ENCODE measurements around the gene ABCA2.
"Not testable (repeated sequence)": the region's sequence is repeated elsewhere in the genome, so short reads cannot be mapped to it uniquely, and the experiment has no call there.

Gene ABCA2

DNA sequence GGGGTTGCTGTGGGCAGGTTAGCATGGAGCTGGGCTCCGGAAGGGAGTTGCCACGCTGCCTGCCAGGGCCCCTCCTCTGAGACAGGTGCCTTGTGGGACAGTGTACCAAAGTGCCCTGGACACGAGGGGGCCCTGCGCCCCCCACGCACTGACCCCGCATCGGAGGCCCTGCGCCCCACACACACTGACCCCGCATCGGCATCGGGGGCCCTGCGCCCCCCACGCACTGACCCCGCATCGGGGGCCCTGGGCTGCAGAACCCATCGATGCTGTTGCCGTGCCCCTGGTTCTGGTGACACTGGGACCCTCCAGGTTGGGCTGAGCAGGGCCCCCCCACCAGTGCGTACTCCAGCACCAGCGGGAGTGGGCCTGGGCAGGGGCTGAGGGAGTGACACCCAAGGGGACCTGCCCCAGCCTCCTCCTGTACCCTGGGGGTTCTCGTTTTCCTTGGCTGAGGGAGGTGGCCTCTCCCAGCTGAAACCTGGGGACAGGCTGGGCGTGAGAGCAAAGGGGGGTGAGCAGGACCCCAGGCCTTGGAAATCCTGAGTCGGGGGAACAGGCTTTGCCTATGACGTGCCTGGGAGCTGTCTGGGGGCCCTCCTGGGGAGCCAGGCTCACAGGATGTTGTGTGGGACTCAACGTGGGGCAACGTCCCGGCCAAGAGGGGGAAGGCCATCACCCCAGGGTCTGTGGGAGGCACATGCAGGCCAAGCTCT is 35.4 kb upstream of the ABCA2 start:
- no peak for DNase-seq (ENCODE audit: low read depth in 2 of 2, low spot score in 1 of 2)

DNA sequence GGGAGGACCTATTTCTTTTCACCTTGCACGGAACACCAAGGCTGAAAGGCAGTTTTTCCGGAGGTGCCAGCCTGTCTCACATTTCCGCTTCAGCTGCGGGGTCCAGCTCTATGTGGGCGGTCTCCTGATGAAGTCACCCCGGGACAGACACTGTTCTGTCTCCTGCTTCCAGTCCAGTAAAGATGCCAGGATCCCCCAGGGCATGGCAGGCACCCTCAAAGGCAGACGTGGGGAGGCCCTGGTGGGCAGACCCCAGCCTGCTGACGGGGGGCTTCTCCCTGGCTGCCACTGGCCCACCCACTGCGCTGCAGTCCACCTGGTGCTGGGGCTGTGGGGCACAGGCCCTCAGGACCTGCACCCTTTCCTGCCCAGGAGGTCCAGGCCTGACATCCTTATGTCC is 34.8 kb upstream of the ABCA2 start:
- not testable (repeated sequence) for DNase-seq (ENCODE audit: low read depth in 2 of 2, low spot score in 1 of 2)

DNA sequence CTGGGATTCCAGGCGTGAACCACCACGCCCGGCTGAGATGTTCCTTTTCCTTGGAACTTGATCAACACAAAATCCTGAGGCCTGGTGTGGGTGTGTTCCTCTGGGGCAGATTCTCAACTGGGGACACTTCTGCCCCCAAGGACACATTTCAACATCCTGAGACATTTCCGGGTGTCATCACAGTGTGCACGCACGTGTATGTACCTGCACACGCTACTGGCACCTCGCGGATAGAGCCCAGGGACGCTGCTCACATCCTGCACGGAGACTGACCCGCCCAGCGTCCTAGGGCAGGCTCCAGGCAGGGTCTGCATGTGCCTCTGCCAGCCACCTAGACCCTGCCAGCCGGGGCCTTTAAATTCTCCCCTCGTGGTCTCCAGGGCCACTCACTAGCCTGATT is 34.3 kb upstream of the ABCA2 start:
- DNase-seq (ENCODE audit: low read depth in 2 of 2, low spot score in 1 of 2): no peak

DNA sequence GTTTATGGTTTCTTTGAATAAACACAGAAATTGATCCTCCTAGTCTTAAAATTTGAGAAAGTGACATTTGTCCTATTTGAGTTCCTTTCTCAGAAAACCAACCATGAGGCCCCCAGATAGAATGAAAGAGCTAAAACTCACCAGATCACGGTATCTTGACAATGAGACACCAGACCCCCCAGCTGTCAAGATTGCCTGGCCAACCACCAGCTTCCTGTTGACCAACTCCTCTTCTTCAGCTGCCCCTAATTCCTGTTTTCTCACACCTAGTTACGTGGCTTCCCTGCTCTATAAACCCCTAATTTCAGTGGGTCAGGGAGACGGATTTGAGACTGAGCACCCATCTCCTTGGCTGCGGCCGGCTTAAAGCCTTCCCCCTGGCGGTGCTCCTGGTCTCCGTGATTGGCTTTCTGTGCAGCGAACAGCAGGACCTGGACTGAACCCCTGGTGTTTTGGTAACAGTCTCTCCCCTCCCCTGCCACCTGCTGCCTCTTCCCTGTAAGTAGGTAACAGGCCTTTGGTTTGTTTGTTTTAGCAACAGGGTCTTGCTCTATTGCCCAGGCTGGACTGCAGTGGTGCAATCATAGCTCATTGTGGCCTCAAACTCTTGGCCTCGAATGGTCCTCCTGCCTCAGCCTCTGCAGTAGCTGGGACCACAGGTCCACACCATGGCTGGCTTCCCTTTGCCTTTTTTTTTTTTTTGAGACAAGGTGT is 30.6 kb upstream of the ABCA2 start:
- no peak for DNase-seq (ENCODE audit: low read depth in 2 of 2, low spot score in 1 of 2)

DNA sequence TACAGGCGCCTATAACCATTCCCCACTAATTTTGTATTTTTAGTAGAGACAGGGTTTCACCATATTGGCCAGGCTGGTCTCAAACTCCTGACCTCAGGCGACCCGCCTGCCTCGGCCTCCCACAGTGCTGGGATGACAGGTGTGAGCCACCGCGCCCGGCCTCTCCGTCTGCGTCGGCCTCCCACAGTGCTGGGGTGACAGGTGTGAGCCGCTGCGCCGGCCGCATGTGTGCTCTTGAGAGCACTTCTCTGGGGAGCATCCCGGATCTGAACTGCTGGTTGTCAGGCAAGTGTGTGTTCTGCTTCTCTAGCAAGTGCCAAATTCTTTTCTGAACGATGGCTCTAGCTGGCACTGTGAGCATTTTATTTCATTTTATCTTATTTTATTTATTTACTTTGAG is 29.5 kb upstream of the ABCA2 start:
- DNase-seq (ENCODE audit: low read depth in 2 of 2, low spot score in 1 of 2): no peak

DNA sequence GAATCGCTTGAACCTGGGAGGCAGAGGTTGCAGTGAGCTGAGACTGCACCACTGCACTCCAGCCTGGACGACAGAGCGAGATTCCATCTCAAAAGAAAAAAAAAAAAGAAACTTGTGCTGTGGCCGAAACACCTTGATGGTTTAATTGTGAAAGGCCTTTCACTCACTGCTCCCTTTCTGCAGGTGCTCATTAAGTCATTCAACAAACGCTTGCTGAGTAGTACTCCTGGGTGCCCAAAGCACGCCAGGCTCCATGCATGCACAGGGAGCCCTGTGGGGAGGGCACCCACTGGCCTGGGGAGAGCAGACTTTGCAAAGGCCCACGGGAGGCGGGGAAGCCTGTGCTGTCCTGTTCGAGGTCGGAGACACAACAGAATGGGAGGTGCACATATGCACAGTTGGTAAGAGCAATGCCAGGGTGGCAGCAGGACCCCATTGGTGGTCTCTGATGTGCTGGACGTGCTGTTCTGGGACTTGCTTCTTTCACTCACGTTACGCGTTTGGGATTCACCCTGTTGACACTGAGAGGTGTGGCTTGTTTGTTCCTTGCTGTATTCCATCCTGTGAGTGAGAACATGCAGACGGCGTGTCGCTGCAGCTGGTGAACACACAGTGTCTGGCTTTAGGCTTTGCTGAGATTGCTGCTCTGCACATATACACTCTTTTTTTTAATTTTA is 28.8 kb upstream of the ABCA2 start:
- DNase-seq (ENCODE audit: low read depth in 2 of 2, low spot score in 1 of 2): no peak

DNA sequence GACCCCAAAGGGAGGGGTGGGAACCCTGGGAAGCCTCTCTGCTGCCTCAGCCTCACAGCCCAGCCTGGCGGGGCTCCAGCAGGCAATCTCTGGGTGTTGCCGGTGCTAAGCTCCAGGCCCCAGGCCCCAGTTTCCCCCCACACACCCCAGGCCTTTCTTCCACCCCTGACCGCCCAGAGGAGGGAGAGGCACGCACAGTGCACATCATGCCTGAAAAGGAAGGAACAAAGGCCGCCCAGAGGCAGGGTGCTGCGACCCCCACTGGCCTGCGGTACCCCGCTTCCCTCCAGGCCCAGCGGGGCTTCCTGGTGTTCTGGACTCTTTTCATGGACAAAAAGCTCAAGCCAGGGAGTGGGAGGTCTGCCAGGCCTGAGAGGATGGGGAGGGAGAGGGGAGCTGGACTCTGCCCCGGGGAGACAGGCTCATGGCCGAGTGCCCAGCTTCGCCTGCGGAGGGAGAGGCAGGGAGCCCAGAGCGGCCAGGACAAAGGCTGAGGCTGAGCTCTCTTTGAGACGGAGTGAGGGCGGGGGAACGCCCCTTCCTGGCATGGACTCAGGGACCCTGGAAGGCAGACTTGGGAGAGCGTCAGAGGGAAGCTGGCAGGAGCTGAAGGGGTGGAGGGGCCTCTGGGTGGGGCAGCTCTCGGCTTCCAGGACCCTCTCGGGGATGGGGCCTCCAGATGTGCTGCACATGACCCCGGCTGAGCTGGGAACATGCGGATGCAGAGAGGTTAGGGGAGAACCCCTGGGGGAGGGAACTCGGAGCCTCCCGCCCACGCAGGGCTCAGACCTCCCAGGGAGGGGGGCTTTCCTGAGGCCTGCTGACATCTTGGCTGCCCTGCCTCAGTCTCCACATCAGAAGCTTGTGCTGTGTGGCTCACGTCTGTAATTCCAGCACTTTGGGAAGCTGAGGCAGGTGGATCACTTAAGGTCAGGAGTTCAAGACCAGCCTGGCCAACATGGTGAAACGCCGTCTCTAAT is 27.6 kb upstream of the ABCA2 start:
- DNase-seq (ENCODE audit: low read depth in 2 of 2, low spot score in 1 of 2): no peak

DNA sequence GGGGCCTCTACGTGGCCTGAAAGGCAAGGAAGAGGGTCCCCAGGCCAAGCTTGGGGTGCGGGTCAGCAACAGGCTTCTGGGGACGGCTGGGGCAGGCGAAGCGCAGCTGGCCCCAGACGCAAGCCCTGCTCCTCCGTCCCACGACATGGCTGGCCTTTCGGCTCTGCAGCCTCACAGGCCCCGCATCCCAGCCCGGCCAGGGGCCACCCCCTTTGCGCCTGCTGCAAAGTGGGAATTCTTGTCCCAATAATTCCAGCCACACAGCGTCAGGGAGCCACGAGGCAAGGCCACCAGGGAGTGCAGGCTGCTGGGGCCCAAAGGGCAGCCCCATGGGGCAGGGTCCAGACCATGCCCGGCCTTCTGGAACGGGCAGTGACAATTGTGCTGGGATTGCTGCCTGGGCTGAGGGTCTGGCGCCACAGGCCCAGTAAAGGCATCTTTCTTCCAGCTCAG is 26.9 kb upstream of the ABCA2 start:
- no peak for DNase-seq (ENCODE audit: low read depth in 2 of 2, low spot score in 1 of 2)

DNA sequence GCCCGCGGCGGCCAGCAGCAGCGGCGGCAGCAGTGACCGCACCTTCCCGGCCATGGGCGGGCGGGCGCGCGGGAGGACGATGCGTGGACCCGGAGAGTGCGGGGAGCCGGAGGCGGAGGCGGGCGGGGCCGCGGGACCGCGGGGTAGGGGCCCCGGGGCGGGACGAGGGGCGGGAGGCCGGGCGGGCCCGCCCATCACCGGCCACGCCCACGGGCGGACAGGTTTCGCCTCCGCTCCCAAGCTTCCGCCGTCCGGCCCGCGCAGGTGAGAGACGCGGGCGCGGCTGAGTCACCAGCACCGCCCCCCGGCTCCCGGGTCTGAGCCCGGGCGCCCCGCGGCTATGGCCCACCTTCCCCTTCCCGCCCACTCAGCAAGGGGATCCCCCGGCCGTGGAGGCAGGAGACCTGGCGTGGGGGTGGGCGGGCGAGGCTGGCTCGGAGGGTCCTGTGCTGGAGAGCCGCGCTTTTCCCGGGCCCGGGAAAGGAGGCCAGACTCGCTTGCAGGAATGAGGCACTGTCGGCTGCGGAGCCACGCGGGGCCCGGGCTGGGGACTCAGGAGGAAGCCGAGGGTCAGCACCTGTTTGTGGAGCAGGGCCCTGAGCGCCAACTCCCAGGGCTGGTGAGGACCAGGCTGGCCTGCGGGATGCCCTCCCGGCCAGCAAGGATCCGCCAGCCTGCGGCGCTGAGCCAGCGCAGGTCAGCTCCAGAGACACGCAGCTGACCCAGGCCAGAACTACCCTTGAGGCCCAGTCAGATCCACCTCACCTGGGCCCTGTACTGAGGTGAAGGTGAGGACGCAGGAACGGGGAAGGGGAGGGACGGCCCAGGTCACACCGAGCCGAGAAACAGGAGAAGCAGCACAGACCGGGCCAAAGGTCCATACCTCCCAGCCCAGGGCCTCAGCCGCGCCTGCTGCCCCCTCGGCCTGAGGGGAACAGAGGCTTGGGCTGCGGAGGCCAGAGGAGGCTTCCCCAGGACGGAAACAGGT is 26.2 kb upstream of the ABCA2 start, which contains the start of gene ENTPD2:
Gene ENTPD2, minus strand, starts transcription at position 118 of the 988 bp plus-strand sequence. Its CDS starts 64 bp downstream, at position 54.
- peak in 1 of 2 donors; percentile 41 for DNase-seq (ENCODE audit: low read depth in 2 of 2, low spot score in 1 of 2)

DNA sequence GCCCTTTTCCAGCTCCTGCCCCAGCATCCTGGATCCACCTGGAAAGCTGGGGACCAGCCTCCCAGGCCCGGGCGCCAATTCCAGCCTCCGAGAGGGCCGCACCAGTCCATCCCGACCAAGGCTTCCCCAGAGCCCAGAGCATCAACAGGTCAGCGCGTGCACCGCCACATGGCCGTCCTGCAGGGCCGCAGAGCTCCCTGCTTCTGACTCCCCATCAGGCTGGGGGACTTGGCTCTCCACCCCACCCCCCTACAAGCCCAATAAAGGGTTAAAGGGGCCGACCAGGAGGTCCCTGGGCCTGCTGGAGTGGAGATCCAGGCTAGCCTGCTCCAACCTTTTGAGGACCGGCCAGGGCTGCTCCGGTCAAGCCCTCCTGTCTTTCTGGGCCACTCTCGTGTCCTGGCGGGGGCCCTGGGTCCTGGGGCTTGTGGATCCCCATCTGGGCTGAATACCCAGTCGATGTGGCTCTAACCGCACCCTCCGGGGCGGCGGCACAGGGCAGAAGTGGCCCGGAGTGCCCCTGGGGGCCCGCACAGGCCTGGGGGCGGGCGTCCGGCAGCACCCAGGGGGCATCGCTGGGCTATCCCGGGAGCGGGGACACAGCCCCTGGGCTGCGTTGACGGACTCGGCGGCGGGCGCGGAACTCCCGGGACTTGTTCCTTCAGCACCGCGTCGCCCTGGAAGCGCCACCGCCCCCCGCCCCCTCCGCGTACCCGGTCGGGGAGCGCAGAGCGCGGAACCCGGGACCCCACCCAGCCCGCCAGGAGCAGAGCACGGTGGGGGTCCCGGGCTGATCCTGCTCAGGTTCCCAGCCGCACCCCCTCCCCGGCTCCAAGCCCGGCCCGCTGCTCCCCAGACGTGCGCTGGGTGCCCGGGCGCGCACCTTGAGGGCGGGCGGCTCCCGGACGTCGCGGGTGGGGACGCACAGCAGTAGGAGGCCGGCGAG is 25.2 kb upstream of the ABCA2 start:
- no peak for DNase-seq (ENCODE audit: low read depth in 2 of 2, low spot score in 1 of 2)

DNA sequence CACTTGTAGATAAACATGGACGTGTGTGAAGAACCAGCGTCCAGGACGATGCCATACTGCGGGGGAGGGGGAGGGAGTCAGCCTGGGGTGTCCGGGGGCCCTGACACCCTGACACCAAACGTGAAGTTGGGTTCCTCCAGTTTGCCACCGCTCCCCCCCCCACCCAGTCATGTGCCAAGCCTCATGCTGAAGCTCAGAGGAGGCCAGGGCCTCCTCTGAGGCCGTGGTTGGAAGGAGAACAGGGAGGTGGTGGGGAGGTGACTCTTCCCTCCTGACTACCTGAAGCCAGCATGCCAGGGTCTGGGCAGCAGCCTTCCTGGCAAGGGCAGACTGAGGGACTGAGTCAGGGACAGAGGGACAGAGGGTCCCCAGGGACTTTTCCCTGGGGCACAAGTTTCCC is 24.3 kb upstream of the ABCA2 start:
- DNase-seq (ENCODE audit: low read depth in 2 of 2, low spot score in 1 of 2): no peak

DNA sequence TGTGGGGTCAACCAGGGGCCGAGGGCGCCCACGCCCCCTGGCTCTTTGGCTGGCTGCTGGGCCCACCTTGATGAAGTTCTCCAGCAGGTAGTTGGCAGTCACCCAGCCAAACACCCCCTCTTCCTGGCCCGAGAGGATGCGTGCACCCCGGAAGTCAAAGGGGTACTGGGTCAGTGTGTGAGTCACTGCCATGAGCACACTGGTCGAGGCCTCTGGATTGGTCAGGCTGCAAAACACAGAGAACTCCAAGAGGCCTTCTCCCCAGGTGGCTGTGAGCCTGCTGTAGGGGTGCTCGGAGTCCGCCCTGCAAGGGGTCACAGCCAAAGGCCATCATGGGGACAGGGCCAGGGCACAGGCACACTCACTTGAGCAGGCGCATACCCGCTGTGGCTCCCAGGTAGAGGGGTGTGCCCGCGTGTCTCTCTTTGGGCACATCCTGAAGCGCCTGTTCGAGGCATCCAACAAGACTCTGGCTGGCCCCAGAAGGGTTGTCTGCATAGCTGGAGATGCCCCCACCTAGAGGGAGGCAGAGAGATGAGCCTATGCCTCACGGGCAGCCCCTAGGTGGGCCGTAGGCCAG is 23.2 kb upstream of the ABCA2 start:
- no peak for DNase-seq (ENCODE audit: low read depth in 2 of 2, low spot score in 1 of 2)

DNA sequence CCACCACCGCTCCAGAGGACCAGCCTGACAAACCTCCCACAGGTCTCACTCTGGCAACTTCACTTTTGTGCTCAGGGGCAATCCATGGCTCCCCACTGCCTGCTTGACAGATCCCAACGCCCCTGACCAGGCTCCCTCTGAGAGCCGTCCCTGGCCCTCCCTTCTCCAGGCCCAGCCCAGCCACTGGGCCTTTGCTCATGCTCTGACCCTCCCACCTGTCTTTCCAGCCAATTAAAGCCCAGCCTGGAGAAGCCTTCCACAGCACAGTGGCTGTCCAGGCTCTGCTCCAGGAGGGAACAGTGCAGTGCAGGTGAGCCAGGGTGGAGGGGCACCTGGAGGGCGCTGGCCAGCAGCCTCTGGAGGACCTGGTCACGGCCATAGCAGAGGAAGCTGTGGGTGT is 22.5 kb upstream of the ABCA2 start:
- no peak for DNase-seq (ENCODE audit: low read depth in 2 of 2, low spot score in 1 of 2)

DNA sequence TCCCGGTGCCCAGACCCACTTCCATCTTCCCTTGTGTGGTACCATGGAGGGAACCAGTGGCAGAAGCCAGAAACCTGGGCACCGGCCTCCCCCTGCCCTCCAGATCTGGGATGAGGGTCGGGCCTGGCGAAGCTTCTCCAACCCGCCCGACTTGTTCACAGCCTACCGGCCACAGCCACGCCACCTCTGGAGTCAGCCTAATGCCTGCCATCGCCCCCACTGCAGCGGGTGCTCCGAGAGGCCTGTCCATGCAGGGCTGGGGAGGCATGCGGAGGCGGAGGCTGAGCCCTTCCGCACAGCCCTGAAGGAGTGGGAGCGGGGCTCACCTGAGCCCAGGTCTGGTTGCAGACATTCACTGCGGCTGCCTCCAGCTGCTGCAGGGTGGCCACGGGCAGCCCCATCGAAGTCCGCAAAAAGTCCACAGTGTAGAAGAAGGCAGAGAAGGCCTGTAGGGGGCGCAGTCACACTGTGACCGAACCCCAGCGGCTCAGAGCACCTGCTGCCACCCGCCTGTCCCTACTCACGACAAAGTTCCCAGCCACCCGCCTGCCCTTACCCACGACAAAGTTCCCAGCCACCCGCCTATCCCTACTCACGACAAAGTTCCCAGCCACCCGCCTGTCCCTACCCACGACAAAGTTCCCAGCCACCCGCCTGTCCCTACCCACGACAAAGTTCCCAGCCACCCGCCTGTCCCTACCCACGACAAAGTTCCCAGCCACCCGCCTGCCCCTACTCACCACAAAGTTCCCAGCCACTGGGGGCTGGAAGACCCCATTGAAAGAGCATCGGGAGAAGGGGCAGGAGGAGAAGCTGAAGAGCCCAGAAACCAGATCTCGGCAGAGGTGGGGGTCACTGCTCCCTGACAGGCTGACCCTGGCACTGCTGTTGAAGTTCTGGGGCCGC is 21.8 kb upstream of the ABCA2 start:
- no peak for DNase-seq (ENCODE audit: low read depth in 2 of 2, low spot score in 1 of 2)

DNA sequence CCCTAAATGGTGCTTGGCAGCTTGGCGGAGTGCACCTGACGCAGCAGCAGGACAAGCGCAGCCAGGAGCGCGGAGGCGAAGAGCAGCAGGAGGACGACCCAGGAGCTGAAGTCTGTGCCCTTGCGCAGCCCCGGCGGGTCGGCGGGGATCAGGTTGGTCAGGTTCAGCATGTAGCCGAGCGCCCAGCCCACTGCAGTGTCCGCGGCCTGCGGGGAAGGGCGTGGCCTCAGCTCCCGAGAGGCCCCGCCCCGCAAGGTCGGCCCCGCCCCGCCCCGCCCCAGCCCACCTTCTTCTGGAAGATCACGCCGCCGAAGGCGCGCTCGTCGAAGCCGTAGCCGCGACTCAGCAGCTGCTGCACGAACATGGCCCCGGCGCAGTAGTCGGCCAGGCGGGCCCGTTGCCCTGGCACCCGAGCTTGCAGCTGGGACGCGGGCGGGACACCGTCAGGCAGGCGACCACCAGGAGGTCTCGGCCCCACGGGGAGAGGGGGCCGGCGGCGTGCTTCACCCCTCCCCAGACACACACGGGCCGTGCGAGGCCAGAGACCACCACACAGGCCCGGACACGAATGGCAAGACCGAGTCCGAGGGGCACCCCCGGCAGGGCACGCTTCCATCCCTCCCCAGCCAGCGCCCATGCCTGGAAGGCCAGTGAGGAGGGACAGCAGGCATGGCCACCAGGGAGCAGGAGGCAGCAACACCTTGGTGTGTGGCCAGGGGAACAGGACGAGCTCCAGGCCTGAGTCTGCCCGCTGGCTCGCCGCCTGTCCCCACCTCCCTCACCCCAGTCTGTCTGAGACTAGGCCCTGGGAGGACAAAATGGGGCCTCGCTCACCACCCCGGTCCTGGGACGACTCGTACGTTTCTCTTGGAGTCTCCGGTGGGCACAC is 20.9 kb upstream of the ABCA2 start:
- DNase-seq (ENCODE audit: low read depth in 2 of 2, low spot score in 1 of 2): no peak

DNA sequence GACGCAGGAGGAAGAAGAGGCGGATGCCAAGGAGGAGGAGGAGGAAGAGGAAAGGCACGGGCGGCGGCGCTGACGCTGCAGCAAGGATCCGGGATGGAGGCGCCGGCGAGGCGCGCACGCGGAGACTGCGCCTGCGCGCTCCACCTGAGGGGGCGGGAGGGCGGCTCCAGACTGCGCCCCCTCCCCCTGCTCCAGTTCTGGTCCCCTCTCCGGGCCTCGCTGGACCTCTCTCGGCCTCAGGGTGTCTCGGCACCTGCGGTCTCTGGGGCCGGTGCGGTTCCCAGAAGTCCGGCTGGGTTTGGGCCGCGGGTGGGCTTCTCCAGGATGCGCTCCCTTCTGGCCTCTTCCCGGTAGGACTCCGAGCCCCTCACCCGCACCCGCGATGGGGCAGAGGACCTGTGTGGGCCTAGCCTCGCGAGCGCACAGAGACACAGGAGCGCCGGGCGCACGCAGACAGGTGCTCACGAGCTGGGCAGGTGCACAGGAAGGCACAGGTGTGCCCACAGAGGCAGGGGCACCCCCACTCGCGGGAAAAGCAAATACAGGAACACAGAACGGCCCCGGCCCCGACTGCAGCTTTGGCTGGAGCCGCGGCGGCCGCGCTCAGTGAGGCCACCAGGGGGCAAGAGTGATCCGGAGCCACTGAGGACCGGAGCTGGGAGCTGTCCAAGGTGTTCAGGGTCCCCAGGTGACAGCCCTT is 18.2 kb upstream of the ABCA2 start, which contains the start of gene NPDC1:
Gene NPDC1, minus strand, starts transcription at position 90 of the 700 bp plus-strand sequence. CDS start 188 bp downstream, outside the sequence.
- DNase-seq (ENCODE audit: low read depth in 2 of 2, low spot score in 1 of 2): peak; percentile 51 to 56
